AG09309 (cell line): Measurements from ENCODE around the gene CHRNB1.
A peak's percentile ranks its signal among the peaks of the same experiment; 100 is the strongest.

Source experiments
- DNase-seq: peaks from one replicate; pipeline ENCODE4 v3.0.0-alpha.2; 2010; ENCODE audit warnings: low read depth
- H3K4me3 ChIP-seq: 2 replicates; pipeline ENCODE4 v1.5.1; 2011; ENCODE audit warnings: mild to moderate bottlenecking, low read depth, low read length, moderate library complexity; ENCODE audit not compliant: control insufficient read depth
- TF ChIP-seq, protein P1 (sequence below): IDR thresholded peaks from 2 replicates; pipeline ENCODE4 v1.5.1; 2011; ENCODE audit warnings: mild to moderate bottlenecking, low read depth, low read length, inconsistent platforms; ENCODE audit not compliant: insufficient read depth, control insufficient read depth; ENCODE audit errors: missing control alignments

Gene CHRNB1

DNA sequence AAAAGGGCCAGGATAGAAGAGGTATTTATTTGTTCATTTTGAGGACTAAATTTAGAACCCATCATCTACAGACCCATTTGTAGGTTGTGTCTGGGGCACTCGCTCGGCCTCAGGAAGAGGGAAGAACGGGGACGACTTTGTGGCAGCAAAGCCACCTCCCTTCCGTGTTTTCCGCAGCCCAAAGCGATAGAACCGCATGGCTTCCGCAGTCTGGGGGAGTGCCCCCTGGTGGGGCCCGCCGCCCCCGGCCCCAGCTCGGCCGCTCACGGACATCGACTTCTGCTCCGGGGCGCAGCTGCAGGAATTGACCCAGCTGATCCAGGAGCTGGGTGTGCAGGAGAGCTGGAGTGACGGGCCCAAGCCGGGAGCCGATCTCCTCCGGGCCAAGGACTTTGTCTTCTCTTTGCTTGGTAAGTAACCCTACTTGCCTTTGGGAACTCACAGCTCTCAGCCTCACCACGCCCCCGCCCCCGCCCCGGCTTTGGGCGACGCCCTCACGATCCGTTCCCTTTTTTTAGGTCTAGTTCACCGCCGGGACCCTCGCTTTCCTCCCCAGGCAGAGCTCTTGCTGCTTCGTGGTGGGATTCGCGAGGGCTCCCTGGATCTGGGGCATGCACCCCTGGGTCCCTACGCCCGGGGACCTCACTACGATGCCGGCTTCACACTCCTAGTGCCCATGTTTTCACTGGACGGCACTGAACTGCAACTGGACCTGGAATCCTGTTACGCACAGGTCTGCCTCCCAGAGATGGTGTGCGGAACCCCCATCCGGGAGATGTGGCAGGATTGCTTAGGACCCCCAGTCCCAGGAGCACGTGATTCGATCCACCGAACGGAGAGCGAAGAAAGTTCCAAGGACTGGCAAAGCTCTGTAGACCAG lies 8.9 kb upstream of the CHRNB1 start:
- peak overlapping the region; percentile 45 for H3K4me3 ChIP-seq
- TF ChIP-seq, protein P1, sequence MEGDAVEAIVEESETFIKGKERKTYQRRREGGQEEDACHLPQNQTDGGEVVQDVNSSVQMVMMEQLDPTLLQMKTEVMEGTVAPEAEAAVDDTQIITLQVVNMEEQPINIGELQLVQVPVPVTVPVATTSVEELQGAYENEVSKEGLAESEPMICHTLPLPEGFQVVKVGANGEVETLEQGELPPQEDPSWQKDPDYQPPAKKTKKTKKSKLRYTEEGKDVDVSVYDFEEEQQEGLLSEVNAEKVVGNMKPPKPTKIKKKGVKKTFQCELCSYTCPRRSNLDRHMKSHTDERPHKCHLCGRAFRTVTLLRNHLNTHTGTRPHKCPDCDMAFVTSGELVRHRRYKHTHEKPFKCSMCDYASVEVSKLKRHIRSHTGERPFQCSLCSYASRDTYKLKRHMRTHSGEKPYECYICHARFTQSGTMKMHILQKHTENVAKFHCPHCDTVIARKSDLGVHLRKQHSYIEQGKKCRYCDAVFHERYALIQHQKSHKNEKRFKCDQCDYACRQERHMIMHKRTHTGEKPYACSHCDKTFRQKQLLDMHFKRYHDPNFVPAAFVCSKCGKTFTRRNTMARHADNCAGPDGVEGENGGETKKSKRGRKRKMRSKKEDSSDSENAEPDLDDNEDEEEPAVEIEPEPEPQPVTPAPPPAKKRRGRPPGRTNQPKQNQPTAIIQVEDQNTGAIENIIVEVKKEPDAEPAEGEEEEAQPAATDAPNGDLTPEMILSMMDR: no peak
- no peak for DNase-seq

DNA sequence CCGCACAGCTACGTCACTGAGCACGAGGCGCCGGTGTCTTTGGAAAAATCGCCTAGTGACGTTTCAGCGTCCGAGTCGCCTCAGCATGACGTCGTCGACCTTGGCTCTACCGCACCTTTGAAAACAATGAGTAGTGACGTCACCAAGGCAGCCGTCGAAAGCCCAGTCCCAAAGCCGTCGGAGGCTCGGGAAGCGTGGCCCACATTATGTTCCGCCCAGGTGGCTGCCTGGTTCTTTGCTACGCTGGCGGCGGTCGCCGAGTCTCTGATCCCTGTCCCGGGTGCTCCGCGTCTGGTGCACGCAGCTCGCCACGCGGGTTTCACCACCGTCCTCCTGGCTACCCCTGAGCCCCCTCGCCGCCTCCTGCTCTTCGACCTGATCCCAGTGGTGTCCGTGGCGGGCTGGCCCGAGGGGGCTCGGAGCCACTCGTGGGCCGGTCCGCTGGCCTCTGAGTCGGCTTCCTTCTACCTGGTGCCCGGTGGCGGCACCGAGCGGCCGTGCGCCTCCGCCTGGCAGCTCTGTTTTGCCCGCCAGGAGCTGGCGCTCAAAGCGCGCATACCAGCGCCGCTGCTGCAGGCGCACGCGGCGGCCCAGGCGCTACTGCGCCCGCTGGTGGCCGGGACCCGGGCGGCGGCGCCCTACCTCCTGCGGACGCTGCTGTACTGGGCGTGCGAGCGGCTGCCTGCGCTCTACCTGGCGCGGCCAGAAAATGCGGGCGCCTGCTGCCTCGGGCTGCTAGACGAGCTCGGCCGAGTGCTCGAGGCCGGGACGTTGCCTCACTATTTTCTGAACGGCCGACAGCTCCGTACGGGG lies 8.1 kb upstream of the CHRNB1 start:
- peak overlapping the region; percentile 32 for H3K4me3 ChIP-seq
- peak; percentile 18 for DNase-seq
- TF ChIP-seq, protein P1: peak; percentile 54

DNA sequence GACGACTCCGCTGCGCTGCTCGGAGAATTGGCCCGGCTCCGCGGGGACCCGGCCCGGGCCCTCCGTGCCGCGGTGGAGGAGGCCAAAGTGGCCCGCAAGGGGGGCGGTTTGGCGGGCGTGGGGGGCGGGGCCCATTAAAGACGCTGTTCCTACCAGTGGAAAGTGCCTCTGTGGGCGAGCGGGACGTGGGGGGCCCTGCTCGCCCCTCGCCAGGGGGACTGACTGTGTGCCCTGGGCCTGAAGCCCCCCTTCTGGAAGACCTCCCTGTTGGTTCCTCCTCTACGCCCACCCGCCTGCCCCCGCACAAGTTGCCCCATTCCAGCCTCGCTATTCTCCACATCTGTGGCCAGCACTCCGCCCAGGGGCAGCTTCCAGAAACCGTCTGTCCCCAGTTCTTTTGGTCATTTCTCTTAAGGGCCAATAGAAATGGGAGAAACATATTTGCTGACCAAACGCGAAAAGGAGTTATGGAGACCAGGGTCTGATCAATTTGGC lies 7.4 kb upstream of the CHRNB1 start:
- TF ChIP-seq, protein P1: no peak
- H3K4me3 ChIP-seq: peak overlapping the region; percentile 17
- no peak for DNase-seq

DNA sequence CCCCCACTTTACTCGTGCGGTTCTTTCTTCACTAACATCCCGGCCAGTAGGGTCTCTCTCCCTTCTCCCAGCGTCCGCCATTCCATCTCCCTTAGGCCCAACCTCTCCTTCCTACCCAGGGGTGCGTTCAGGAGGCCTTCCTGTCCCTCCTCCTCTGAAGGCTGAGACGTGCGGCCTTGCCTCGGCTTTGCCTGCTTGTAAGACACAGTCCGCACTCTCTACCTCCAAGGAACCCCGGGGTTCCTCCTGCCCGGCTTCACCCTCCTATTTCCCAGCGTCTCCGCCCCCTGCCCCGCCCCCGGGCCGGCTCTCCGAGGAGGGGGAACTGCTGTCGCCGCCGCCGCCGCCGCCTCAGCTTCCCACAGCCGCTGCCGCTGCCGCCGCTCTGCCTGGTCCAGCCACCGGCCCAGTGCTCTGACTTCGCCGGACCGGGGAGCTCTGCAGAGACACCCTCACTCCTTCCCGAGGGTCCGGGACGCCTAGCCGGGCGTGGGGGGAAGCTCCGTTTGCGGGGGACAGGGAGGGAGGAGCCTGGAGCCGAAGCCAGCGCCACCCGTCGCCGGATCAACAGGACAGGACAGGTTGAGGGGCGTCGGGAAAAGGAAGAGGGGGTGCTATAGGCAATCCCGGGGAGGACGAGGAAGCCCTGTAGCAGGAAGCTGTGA lies 6.8 kb upstream of the CHRNB1 start:
- peak overlapping the region; percentile 16; the same call in 1 of the 2 replicates for H3K4me3 ChIP-seq
- DNase-seq: no peak
- TF ChIP-seq, protein P1: no peak

DNA sequence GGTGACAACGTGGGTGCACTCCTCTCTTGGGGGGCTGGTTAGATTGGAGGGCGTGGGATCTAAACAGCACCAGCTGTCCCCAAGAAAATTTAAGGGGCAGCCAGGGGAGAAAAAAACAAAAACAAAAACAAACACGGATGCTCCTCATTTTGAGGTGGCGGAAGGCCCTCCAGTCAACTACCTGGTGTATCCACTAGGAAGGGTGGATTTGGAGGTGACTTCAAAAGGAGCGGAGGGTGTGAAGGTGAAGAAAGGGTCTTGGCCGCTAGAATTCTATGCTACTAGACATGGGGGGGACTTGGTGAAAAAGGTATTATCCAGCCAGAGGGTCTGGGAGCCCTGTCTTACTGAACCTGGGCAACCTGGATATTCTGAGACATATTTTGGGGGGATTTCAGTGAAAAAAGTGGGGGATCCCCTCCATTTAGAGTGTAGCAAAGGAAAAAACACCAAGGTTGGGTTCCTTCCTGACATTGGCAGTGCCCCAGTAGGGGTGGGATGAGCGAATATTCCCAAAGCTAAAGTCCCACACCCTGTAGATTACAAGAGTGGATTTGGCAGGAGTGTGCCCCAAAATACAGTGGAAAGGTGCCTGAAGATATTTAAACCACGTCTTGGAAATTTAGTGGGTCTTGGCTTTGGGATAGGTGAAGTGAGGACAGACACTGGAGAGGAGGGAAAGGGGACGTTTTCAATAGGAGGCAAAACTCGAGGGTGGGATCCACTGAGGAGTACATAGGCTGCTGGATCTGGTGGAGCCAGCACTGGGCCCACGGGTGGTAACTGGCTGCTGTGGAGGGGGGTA lies 6.0 kb upstream of the CHRNB1 start:
- TF ChIP-seq, protein P1: no peak
- DNase-seq: no peak
- no peak overlapping the region for H3K4me3 ChIP-seq

DNA sequence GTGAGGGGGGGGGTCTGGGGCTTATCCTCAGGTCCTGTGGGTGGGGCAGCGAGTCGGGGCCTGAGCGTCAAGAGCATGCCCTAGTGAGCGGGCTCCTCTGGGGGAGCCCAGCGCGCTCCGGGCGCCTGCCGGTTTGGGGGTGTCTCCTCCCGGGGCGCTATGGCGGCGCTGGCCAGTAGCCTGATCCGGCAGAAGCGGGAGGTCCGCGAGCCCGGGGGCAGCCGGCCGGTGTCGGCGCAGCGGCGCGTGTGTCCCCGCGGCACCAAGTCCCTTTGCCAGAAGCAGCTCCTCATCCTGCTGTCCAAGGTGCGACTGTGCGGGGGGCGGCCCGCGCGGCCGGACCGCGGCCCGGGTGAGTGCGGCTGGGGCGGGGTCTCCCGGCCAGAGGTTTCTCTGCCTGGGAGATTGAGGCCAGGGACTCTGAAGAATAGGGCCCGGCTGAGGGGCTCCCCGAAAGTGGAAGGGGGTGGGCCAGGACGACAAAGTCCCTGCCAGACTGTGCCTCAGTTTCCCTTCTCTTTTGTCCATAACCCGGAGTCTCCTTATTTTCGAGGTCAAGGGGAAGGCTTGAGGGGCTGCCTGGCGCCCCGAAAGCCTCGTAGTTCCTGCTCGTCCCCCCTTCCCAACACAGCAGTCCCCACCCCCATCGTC lies 5.3 kb upstream of the CHRNB1 start, which contains the start of gene FGF11:
Gene FGF11 (plus strand): TSS at position 51 of the 651 bp plus-strand sequence. CDS start 109 bp downstream, at position 160.
- TF ChIP-seq, protein P1: no peak
- peak within 1 kb of the TSS; percentile 45 for H3K4me3 ChIP-seq
- DNase-seq: no peak
